NCI-H446 (cell line): Measurements from ENCODE around the gene OPRL1.

Experiments
- DNase-seq, 2 experiments: peaks; one replicate each; lab custom pipeline; 2025; lab: John Stamatoyannopoulos, UW

Gene OPRL1

GRCh38 chr20:64142590-64142989, 62.7 kb downstream of the OPRL1 start:
- DNase-seq = no peak

DNA sequence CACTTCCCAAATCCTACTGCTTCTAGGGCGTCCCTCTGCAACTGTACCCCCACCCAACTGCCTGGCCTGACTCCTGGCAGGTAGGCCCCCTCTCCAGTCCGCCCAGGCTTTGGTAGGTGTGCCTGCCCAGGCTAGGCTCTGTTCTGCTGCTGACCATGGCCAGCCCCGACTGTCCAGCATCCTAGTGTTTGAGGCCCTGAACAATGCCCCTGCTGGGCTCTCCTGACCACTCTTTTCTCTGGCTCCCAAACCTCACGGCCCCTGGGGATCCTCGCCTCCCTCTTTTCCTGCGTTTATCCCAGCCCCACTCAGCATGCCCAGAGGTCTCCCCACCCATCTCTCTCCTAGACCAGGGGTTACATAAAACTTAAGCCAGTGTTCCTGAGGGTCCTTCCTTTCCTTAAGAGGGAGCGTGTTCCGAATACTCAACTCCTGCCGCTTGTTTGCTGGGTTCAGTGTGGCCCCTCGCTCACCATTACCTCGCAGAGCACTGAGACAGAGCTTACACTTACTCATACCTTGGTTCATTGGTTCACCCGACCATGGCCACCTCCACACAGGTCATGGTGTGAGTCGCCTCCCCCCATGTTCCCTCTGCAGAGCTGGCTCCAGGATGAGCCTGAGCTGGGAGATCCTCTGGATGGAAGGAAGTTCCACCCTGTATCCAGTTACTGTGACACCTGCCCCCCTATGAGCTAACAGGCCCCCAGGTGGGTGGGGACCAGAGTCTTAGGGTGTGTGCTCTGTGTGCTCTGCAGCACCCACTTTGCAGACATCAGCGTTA, 63.3 kb downstream of the OPRL1 start:
- DNase-seq = no peak

- no peak for DNase-seq
These were observed 64.4 kb downstream of the OPRL1 start for GRCh38 chr20:64144144-64144912.

DNA sequence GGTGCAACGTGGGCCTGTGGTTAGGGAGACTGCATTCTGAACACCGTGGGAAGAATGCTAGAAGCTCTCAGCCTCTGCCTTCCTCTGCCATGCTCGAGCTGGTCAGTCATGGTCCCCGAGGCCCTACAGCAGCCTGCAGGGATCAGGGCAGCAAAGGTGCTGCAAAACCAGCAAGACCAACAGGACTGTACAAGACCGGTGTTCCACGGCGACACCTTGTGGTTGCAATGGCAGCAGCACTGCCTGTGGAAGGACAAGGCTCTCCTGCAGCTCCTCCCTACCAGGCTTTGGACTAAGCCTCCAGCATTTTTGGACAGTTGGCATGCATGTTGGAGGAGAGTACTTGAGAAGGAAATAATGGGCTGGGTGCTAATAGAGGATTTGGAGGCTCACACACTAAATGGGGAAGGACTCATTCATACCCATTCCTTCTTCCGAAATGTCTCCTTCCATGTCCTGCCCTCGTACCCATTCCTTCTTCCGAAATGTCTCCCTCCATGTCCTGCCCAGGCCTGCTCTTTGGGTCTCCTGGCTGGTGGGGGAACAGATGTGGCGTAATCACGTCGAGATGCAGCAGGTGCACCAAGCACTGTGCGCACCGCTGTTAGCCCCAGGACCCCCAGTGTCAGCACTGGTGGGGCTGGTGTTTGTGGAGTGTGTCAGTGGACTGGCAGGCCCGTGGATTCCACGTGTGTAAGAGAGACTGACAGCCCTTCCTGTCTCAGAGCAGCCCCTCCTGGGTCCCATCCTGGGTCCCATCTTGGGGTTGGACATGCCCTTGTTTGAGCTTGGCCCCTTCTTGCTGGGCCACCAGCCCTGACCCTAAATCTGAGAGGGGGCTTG, 65.8 kb downstream of the OPRL1 start:
- no peak for DNase-seq

DNA sequence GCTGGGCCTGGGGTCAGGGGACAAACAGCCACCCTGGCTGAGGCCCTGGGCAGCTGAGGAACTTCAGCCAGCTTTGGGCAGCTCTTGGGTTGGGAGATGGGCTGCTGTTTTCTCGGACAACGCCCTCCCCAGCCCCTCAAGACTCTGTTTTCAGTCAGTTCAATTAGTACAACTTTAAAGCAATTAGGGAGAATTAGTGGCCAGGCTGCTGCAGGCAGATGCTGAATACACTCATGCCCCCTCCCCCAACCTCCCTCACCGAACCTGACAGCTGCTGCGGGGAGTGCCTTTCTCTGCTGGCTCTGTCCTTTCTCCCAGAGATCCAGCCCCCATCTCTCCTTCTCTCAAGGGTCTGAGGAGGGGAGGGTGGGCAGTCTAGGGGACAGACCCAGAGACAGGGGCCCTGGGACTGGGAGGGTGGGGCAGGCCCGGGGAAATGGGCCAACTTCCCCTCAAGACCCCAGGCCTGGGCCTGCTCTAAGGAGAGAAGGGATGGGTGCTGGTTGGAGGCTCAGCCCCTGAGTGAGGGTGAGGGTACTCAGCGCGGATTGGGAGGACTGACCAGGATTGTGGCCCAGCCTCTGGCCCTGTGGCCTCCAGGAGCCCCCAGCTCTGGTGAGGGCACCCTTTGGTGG, 66.5 kb downstream of the OPRL1 start:
- DNase-seq = no peak

- no peak for DNase-seq
These were observed 67.1 kb downstream of the OPRL1 start for GRCh38 chr20:64146936-64147477.

DNA sequence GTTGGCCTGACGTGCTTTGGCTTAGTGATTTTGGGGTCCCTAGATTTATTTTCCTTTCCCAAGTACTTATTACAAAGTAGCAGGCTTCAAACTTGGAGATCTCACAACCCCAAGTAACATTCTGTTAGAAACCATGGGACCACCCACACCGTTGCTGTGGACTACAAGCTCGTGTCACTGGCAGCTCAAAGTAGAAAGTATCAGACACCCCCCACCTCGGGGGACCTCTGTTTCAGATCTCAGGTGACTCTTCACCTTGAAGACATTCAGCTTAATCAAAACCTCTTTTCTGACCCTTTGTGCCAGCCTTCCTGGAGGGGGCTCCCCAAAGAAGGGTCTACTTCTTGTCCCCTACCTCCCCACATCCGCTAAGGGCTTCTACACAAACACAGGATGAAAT, 68.7 kb downstream of the OPRL1 start:
- DNase-seq = no peak

DNA sequence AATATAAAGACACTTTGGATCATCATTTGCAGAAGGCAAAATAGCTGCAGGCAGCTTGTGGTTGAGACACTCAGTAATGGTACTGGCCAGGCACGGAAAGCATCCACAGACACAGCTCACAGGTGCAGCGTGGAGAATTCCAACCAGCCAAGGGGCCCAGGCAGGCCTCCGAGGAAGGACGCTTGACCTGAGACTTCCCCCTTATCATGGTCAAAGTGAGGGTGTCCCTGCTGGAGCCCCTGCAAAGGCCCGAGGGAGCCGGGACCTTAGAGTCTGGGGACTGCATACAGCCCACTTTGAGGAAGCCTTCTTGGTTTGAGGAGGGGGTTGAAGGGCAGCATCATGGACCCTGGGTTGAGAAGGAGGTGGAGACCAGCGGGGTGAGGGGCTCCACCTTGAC, 69.3 kb downstream of the OPRL1 start:
- no peak for DNase-seq

GRCh38 chr20:64149809-64150560, 70.1 kb downstream of the OPRL1 start:
- DNase-seq = no peak
